Measurements from ENCODE around the gene C4orf46. TPM values are rescaled to one million over a fixed set of nuclear protein-coding genes. Genes with fewer than 3 reads are reported as not detected.

The C4orf46 gene
- total and polyA plus RNA-seq, 2 of the 4 experiments (the other 2 are of a cell fraction) = 8.1 to 10.0 TPM

GRCh38 chr4:158676076-158676475 lies 4.4 kb upstream of the C4orf46 start:
- Histone ChIP-seq H3K56ac (ENCODE audit: extremely low read depth, insufficient read depth, low read length) (no peak overlapping the region), H3K27me3 (ENCODE audit: control insufficient read depth, insufficient read depth, low read length) (no peaks in the 10 kb centered on the region), H4K91ac (ENCODE audit: insufficient read depth, low read depth, low read length) (no peak overlapping the region), H2BK15ac (ENCODE audit: low read depth, low read length) (no peak overlapping the region), H2BK120ac (ENCODE audit: low read depth, low read length) (no peak overlapping the region), H4K20me1 (ENCODE audit: insufficient read depth, low read length) (no peaks in the 10 kb centered on the region), H3K23ac (ENCODE audit: low read depth, low read length) (no peak overlapping the region), H3K14ac (replicated peaks; ENCODE audit: low read depth, low read length) (no peak overlapping the region), H4K8ac (ENCODE audit: low read depth in 2 of 2, low read length in 2 of 2) (no peak overlapping the region), H2BK5ac (ENCODE audit: low read depth, low read length, poor library complexity, severe bottlenecking) (no peak overlapping the region), H3K18ac (ENCODE audit: low read depth, low read length) (no peak overlapping the region), H2AK5ac (ENCODE audit: low read depth, low read length) (no peak overlapping the region), H3K4ac (ENCODE audit: low read depth, low read length) (no peak overlapping the region), H3K9me1 (ENCODE audit: insufficient read depth, low read length) (no peaks in the 10 kb centered on the region), H3K4me1 (ENCODE audit: control insufficient read depth, insufficient read depth, low read length) (no peaks in the 10 kb centered on the region), H3K9me3 (ENCODE audit: control insufficient read depth, insufficient read depth, low read length) (no peaks in the 10 kb centered on the region), H3K36me3 (ENCODE audit: control insufficient read depth, insufficient read depth, low read length) (no peaks in the 10 kb centered on the region), H3K9ac (ENCODE audit: low read depth, low read length) (no peak overlapping the region), H3K4me2 (ENCODE audit: low read depth, low read length) (no peak overlapping the region), H2BK20ac (ENCODE audit: low read depth, low read length) (no peak overlapping the region), H3K27ac (ENCODE audit: insufficient read depth, low read length) (no peak overlapping the region), H2AK9ac (replicated peaks; ENCODE audit: low read depth, low read length, poor library complexity) (no peak overlapping the region), H4K5ac (ENCODE audit: low read depth, low read length) (no peak overlapping the region), H2AFZ (replicated peaks; ENCODE audit: low read length, poor library complexity) (no peak overlapping the region), H3K79me1 (ENCODE audit: low read depth in 1 of 2, low read length in 2 of 2) (peaks cover 11 to 19% of the 10 kb centered on the region in 2 experiments; a peak in 3 of 4 replicates), H3K4me3 (ENCODE audit: insufficient read depth, low read depth, low read length) (no peak overlapping the region)
- intact Hi-C loops (cut with micrococcal nuclease) (no loop called here), dilution Hi-C loops (cut with HindIII; ENCODE audit: low sequenced_read_pairs, unreplicated experiment) (no loop called here), in situ Hi-C loops (cut with MboI; ENCODE audit: low sequenced_read_pairs) (no loop called here)
- TF ChIP-seq CEBPB (IDR thresholded peaks at IDR 0.05; ENCODE audit: low read depth, low read length) = no peak
- TF ChIP-seq MAZ (IDR thresholded peaks at IDR 0.05; ENCODE audit: borderline replicate concordance, low read depth, low read length) = no peak
- no peak for TF ChIP-seq BHLHE40 (IDR thresholded peaks at IDR 0.05; ENCODE audit: low read depth, low read length)
- TF ChIP-seq MAFK (IDR thresholded peaks at IDR 0.05; ENCODE audit: low read depth, low read length) = no peak
- TF ChIP-seq NFE2L2 (IDR thresholded peaks at IDR 0.05; ENCODE audit: low read depth, low read length) = no peak
- TF ChIP-seq USF2 (IDR thresholded peaks at IDR 0.05; ENCODE audit: low read depth, low read length) = no peak
- TF ChIP-seq POLR2A (IDR thresholded peaks at IDR 0.05; ENCODE audit: low read depth, low read length) = no peak
- TF ChIP-seq SMC3 (IDR thresholded peaks at IDR 0.05; ENCODE audit: low read depth, low read length) = no peak
- no peak for TF ChIP-seq CHD1 (IDR thresholded peaks at IDR 0.05; ENCODE audit: low read depth, low read length)
- BruUV-seq (replicated peaks) = no TSS peak
- 60% methylated on average over 1 of the region's 5 CpGs; no CpG with 5 or more reads in 1 of the 2 experiments for whole genome bisulfite sequencing, 2 experiments (ENCODE audit: extremely low coverage in 2 of 2, insufficient read length in 1 of 2)
- ChIA-PET POLR2A (ENCODE audit: unreplicated experiment) (no interaction called here), CTCF (no interaction called here)
- no peak for ATAC-seq (ENCODE audit: low read depth)
- DNase-seq = no peak
